GM19372 (cell line): ENCODE data around the gene CD200.

Experiments
- ATAC-seq: cut with Tn5 transposase; IDR thresholded peaks from one replicate; pipeline ENCODE4 v1.9.1; 2021; ENCODE audit warnings: mild to moderate bottlenecking, low read depth, moderate library complexity; ENCODE audit not compliant: unreplicated experiment

The CD200 gene

GRCh38 chr3:112331851-112332250, 1.1 kb upstream of the CD200 start:
- ATAC-seq, result no peak

GRCh38 chr3:112333381-112334317, 693 bp downstream of the CD200 start:
- ATAC-seq, result no peak

GRCh38 chr3:112334691-112335433, 1.9 kb downstream of the CD200 start:
- ATAC-seq, result no peak

GRCh38 chr3:112335434-112335781, 2.5 kb downstream of the CD200 start:
- ATAC-seq, result no peak

GRCh38 chr3:112338021-112338726, 5.2 kb downstream of the CD200 start:
- no peak for ATAC-seq

- ATAC-seq, result no peak
Observed at GRCh38 chr3:112338727-112339056, 5.7 kb downstream of the CD200 start.

- ATAC-seq, result no peak
Observed at GRCh38 chr3:112339134-112339533, 6.2 kb downstream of the CD200 start.

- no peak for ATAC-seq
Observed at GRCh38 chr3:112339609-112340008, 6.7 kb downstream of the CD200 start.

- ATAC-seq, result no peak
Observed at GRCh38 chr3:112341386-112341785, 8.4 kb downstream of the CD200 start.

GRCh38 chr3:112345681-112346080, 12.7 kb downstream of the CD200 start:
- ATAC-seq, result no peak

GRCh38 chr3:112346491-112347122, 13.7 kb downstream of the CD200 start:
- no peak for ATAC-seq

GRCh38 chr3:112348943-112349342, 16.0 kb downstream of the CD200 start:
- ATAC-seq, result no peak

- no peak for ATAC-seq
Observed at GRCh38 chr3:112349557-112349956, 16.6 kb downstream of the CD200 start.

- no peak for ATAC-seq
Observed at GRCh38 chr3:112350018-112350810, 17.3 kb downstream of the CD200 start.

GRCh38 chr3:112351036-112351435, 18.1 kb downstream of the CD200 start:
- ATAC-seq, result no peak

- ATAC-seq, result no peak
Observed at GRCh38 chr3:112351823-112352222, 18.9 kb downstream of the CD200 start.

- ATAC-seq, result no peak
Observed at GRCh38 chr3:112352720-112353119, 19.8 kb downstream of the CD200 start.

GRCh38 chr3:112353365-112353764, 20.4 kb downstream of the CD200 start:
- ATAC-seq, result no peak

- ATAC-seq, result no peak
Observed at GRCh38 chr3:112354642-112355306, 21.8 kb downstream of the CD200 start.
